ENCODE data around the gene PTPRT. TPM values are rescaled to one million over a fixed set of nuclear protein-coding genes. Genes with fewer than 3 reads are reported as not detected.

The PTPRT gene
- total RNA-seq, 1 experiment from 2014 or later = not detected

GRCh38 chr20:42359617-42360016 is 830.1 kb downstream of the PTPRT start:
- Histone ChIP-seq H3K4me1 (ENCODE audit: insufficient read depth, low read length) (no peaks in the 10 kb centered on the region), H3K79me2 (ENCODE audit: low read length) (no peaks in the 10 kb centered on the region), H3K4me3 (ENCODE audit: low read length) (no peak overlapping the region), H3K9me2 (replicated peaks; ENCODE audit: low read length) (no peaks in the 10 kb centered on the region), H3F3A (ENCODE audit: low read length, unreplicated experiment) (no peaks in the 10 kb centered on the region), H3K36me3 (ENCODE audit: low read depth, low read length) (no peaks in the 10 kb centered on the region), H3K27me3 (ENCODE audit: low read length) (no peaks in the 10 kb centered on the region), H3K9ac (ENCODE audit: low read length) (no peak overlapping the region), H3K27ac (ENCODE audit: low read length) (no peak overlapping the region), H3K4me2 (ENCODE audit: low read length) (no peak overlapping the region), H4K20me1 (ENCODE audit: low read length) (no peaks in the 10 kb centered on the region), H2AFZ (ENCODE audit: low read length) (no peak overlapping the region), H3K9me3 (ENCODE audit: low read length) (peaks cover 21% of the 10 kb centered on the region)
- DNase-seq = no peak
- intact Hi-C loops (cut with micrococcal nuclease) = no loop called here
- BruUV-seq (replicated peaks) = no TSS peak
- ChIA-PET POLR2A (ENCODE audit: unreplicated experiment) (no interaction called here), CTCF (no interaction called here)
- no peak for ATAC-seq
- no peak for TF ChIP-seq CTCF (conservative IDR thresholded peaks at IDR 0.05; ENCODE audit: low read depth, low read length)
- no peak for TF ChIP-seq EZH2 (IDR thresholded peaks at IDR 0.05; ENCODE audit: low read length, unreplicated experiment)
- TF ChIP-seq EZH2phosphoT487 (IDR thresholded peaks at IDR 0.05; ENCODE audit: borderline replicate concordance, low read length) = no peak

GRCh38 chr20:42352096-42352495 is 837.6 kb downstream of the PTPRT start:
- no peaks in the 10 kb centered on the region for H3K36me3 ChIP-seq (ENCODE audit: low read depth, low read length)
- no peaks in the 10 kb centered on the region for H3K4me1 ChIP-seq (ENCODE audit: insufficient read depth, low read length)
- POLR2A ChIA-PET (ENCODE audit: unreplicated experiment) = no interaction called here
- H3K27me3 ChIP-seq (ENCODE audit: low read length) = no peaks in the 10 kb centered on the region
- no TSS peak for BruUV-seq (replicated peaks)
- H3K9me2 ChIP-seq (replicated peaks; ENCODE audit: low read length) = no peaks in the 10 kb centered on the region
- no peak for ATAC-seq
- H3K4me3 ChIP-seq (ENCODE audit: low read length) = no peak overlapping the region
- H3K9ac ChIP-seq (ENCODE audit: low read length) = no peak overlapping the region
- H3K4me2 ChIP-seq (ENCODE audit: low read length) = no peak overlapping the region
- no peaks in the 10 kb centered on the region for H3K79me2 ChIP-seq (ENCODE audit: low read length)
- no peak for DNase-seq
- no peaks in the 10 kb centered on the region for H4K20me1 ChIP-seq (ENCODE audit: low read length)
- H3K9me3 ChIP-seq (ENCODE audit: low read length) = peaks cover 14% of the 10 kb centered on the region; the same call in 1 of the 2 replicates
- no peak overlapping the region for H2AFZ ChIP-seq (ENCODE audit: low read length)
- intact Hi-C loops (cut with micrococcal nuclease) = no loop called here
- no peak overlapping the region for H3K27ac ChIP-seq (ENCODE audit: low read length)
- CTCF ChIA-PET = no interaction called here
- TF ChIP-seq CTCF (conservative IDR thresholded peaks at IDR 0.05; ENCODE audit: low read depth, low read length) (no peak), EZH2 (IDR thresholded peaks at IDR 0.05; ENCODE audit: low read length, unreplicated experiment) (no peak), EZH2phosphoT487 (IDR thresholded peaks at IDR 0.05; ENCODE audit: borderline replicate concordance, low read length) (no peak)
- H3F3A ChIP-seq (ENCODE audit: low read length, unreplicated experiment) = no peaks in the 10 kb centered on the region

- Histone ChIP-seq H3K4me3 (ENCODE audit: low read length) (no peak overlapping the region), H3K27me3 (ENCODE audit: low read length) (no peaks in the 10 kb centered on the region), H4K20me1 (ENCODE audit: low read length) (no peaks in the 10 kb centered on the region), H2AFZ (ENCODE audit: low read length) (no peak overlapping the region), H3K9me3 (ENCODE audit: low read length) (peaks cover 19% of the 10 kb centered on the region; the same call in 1 of the 2 replicates), H3F3A (ENCODE audit: low read length, unreplicated experiment) (no peaks in the 10 kb centered on the region), H3K27ac (ENCODE audit: low read length) (no peak overlapping the region), H3K4me2 (ENCODE audit: low read length) (no peak overlapping the region), H3K4me1 (ENCODE audit: insufficient read depth, low read length) (no peaks in the 10 kb centered on the region), H3K36me3 (ENCODE audit: low read depth, low read length) (no peaks in the 10 kb centered on the region), H3K9ac (ENCODE audit: low read length) (no peak overlapping the region), H3K9me2 (replicated peaks; ENCODE audit: low read length) (no peaks in the 10 kb centered on the region), H3K79me2 (ENCODE audit: low read length) (no peaks in the 10 kb centered on the region)
- intact Hi-C loops (cut with micrococcal nuclease) = no loop called here
- DNase-seq (no peak), ATAC-seq (no peak)
- ChIA-PET CTCF (no interaction called here), POLR2A (ENCODE audit: unreplicated experiment) (no interaction called here)
- BruUV-seq (replicated peaks) = no TSS peak
- TF ChIP-seq EZH2 (IDR thresholded peaks at IDR 0.05; ENCODE audit: low read length, unreplicated experiment) (no peak), CTCF (conservative IDR thresholded peaks at IDR 0.05; ENCODE audit: low read depth, low read length) (no peak), EZH2phosphoT487 (IDR thresholded peaks at IDR 0.05; ENCODE audit: borderline replicate concordance, low read length) (no peak)
Observed at GRCh38 chr20:42350521-42350920, 839.2 kb downstream of the PTPRT start.

Measured in PC-3 (cell line).